NCI-H748 (cell line): Measurements from ENCODE around the gene GFRA4.

Source experiments
- DNase-seq: peaks from one replicate; lab custom pipeline; 2025; ENCODE audit not compliant: unreplicated experiment; lab: John Stamatoyannopoulos, UW

Gene GFRA4

DNA sequence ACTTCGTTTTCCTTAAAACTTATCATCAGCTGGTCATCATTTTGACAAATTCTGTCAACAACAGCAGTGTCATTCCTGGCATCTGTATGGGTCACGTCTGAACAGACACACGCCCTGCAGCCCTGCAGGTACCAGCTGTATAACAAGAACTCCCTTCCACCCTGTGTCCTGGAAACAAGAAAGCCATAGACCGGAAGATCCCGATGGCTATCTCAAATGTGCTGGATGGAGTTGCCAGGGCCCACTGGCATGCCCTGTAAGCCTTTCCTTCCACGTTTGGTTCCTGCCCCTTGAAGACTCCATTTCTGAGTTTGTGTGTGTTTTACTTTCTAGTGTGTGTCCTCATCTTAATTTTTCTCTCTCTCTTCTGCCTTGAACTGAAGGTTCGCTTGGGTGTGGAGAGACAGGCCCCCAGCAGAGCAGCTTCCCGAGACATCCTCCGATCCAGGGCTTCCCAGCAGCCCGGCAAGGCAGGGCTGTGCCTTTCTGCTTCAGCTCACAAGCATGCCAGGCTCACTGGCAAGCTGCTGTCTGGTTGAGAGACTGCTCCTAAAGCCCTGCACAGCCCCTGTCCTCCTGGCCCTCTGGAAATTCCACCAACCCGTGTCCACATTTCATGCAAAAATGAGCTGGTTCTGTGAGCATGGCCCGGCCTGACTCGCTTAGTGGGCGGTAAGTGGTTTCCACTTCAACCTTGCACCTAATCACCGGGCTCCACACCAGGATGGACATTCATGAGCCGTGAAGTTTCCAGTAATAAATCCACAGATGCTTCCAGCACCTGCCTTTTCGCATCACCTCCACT, 8.7 kb downstream of the GFRA4 start:
- peak; percentile 35 for DNase-seq

DNA sequence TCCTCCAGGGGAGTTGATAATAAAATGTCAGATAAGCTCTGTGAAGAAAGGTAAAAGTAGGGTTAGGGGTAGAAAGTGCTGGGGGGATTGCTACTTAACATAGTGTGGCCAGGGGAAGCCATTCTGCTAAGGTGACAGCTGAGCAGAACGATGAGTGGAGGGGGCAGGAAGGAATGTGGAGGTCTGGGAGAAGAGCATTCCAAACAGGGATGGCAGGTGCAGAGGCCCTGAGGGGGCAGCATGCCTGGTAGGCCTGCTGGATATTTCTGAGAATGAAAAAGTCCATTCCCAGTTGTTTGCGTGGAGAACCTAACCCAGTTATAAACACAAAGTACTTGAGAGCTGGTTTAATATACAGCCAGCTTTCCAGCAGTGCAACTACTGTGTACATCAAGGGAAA, 9.3 kb downstream of the GFRA4 start:
- DNase-seq: no peak

DNA sequence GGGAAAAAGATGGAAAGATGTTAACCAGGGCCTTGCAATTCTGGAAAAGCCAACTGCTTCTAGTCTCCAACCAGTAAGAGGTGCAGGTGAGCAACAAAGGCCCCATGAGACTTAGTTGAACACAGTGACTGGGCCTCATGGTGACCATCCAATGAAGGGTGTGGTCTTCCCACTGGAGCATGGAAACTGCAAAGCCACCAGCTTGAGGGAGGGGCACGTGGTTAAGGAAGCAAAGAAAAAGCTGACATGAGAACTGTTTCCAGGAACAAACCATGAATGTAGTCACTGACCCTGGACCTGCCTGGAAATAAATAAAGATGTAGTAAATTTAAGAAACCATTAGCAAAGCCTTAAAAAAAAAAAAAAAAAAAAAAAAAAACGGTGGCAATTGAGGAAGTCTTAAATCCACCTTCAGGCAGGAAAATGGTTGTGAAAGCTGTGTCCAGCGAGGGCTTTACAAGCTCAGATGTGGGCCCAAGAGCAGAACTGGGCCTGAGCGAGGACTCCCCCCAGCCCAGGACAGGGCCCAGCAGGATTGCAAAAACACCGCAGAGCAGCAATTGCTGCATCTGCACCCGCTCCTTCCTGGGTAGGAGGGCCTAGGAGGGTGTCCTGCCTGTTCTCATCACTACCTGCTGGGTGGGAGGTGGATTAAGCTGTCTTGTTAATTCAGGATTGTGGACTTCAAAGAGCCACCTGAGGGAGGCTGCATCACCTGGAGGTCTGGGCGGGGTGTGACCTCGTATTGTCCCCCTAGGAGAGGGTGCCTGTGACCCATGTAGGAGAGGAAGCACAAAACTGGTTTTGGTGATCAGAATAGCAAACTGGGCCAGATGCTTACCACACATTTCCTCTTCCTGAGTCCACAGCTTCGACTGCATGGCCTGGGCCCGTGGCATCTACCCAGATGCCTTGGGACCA, 10.3 kb downstream of the GFRA4 start:
- DNase-seq: peak; percentile 31

DNA sequence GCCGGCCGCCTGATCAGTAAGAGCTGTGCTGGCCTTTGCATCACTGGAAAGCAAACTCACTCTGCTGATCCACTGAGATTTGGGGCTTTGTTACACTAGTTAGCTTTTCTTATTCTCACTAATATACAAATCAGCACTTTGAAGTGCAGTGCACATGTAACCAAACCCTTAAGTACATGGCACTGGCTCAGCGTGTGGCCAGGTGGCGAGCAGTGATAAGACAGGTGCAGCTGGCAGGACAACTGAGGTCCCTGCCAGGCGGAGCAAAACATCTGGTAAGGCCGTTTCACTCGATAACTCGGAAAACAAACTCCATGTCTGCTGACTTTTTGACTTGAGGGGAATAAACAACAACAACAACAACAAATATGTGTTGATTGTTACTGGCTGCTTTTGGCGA, 11.0 kb downstream of the GFRA4 start:
- peak; percentile 34 for DNase-seq

- no peak for DNase-seq
These were observed 11.8 kb downstream of the GFRA4 start for GRCh38 chr20:3651204-3651962.

- DNase-seq: no peak
These were observed 14.2 kb downstream of the GFRA4 start for GRCh38 chr20:3648951-3649350.

- DNase-seq: no peak
These were observed 15.7 kb downstream of the GFRA4 start for GRCh38 chr20:3647473-3647872.

- DNase-seq: no peak
These were observed 16.5 kb downstream of the GFRA4 start for GRCh38 chr20:3646651-3647050.

- no peak for DNase-seq
These were observed 17.1 kb downstream of the GFRA4 start for GRCh38 chr20:3646067-3646440.

DNA sequence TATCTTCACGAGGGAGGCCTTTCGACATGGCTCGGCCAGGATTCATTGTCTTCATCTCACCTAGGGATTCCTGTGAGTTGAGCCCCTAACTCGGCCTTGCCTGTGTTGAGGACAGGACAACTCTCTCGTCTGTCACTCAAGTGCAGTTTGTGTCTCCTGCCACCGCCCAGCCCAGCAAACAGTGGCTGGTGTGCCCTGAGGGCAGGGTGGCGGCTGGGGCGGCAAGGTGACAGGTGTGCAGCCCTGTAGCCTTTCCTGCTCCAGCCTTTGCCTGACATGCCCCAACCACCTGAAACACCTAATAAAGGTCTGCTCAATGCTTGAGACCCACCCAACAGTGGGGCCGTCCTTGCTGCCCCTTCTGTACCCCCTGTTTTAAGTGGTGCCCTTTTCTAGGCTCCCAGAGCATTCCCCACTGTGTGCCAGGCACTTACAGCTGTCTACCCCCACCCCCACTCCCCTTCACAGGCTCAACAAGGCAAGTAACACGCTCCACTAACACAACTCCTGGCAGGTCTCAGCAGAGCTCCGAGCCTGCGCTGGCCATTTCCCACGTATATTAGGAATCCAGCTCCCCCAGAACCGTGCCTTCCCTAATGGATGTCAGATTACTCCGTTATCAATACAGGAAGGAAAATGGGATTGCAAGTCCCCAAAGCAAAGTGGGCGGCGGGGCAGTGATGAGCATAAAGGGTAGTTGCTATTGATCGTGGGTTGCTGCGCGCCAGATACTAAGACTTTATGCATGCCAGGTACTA, 17.7 kb downstream of the GFRA4 start:
- DNase-seq: peak; percentile 52

- DNase-seq: no peak
These were observed 22.9 kb downstream of the GFRA4 start for GRCh38 chr20:3640259-3640658.

DNA sequence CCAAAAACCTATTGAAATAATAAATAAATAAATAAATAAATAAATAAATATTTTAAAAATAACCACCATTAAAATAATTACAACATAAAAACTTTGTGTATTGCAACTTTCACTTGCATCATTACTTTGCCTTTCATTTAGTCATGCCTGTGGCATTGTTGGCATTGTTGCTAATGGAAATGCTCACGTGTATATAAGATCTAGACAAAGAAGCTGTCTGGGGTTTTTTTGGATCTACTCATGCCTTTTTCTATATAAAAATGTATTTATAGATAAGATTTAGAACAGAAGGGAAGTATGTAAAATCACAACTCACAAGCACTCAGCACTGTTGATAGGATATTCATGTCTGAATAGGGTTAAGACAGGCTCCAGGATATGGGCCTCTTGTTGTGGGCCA, 27.9 kb downstream of the GFRA4 start:
- DNase-seq: no peak

DNA sequence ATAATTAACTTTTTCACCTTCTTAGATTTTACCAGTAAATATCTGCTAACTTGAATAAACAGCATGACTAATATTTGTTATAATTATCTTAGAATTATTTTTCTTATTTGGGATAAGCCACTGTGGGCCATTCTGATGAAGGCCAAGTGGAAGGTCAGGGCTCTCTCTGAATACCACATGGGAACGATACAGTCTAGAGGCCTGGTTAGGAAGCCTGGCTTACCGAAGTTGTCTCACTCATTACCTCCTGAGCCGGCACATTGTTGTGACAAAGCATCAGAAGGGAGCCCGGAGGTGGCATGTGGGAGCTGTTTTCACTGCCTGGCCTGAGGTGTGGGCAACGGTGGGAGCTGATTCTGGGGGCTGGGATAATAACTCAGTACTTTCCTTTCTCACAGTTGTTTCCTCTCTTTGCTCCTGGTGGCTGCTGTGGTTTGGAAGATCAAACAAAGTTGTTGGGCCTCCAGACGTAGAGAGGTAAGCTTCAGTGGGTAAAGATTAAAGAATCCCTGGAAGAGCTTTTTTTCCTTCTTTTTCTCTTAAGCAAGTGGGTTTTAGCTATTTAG, 29.2 kb downstream of the GFRA4 start:
- no peak for DNase-seq

DNA sequence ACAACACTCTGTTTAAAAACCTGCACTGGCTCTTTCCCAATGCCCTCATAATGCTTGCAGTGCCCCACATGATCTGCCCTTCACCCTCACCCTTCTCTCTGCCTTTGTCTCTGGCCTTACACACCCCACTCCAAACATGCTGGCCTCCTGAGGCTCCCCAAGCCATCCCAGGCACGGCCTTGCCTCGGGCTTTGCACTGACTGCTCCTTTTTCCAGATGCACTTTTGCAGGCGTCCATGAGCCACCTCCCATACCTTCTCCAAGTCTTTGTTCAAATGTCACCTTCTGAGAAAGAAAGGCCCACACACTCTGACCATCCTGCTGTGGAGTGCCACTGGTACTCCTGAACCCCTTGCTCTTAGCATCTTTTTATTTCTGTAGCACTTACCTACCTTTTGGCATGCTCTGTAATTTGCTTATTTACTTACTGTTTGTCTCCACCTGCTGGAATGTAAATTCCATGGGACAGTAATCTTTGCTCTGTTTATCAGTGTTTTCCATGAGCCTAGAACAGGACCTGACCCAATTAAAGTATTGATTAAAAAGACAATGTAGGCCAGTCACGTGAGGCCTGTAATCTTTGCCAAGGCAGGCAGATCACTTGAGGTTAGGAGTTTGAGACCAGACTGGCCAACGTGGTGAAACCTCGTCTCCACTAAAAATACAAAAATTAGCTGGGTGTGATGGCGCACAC, 30.7 kb downstream of the GFRA4 start:
- no peak for DNase-seq

DNA sequence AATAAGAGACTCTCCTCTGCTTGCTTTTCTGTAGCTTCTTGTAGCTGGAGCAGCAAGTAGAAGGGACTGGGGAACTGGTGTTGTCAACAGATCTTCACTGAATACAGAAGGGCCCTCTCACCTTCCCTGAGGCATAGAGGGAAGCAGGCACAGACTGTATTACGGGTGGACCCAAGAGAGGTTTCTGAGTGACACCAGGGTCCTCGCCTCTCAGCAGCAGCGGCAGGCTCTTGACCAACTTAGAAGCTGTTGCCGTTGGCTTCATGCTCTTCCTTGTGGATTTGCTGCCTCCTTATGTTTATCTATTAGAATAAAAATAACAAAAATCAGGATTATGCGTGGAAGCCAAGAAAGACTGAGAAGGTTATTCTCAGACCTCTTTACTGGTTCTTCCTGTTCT, 31.7 kb downstream of the GFRA4 start:
- DNase-seq: no peak

- no peak for DNase-seq
These were observed 32.8 kb downstream of the GFRA4 start for GRCh38 chr20:3630429-3630828.

GRCh38 chr20:3629893-3630292, 33.3 kb downstream of the GFRA4 start:
- no peak for DNase-seq

DNA sequence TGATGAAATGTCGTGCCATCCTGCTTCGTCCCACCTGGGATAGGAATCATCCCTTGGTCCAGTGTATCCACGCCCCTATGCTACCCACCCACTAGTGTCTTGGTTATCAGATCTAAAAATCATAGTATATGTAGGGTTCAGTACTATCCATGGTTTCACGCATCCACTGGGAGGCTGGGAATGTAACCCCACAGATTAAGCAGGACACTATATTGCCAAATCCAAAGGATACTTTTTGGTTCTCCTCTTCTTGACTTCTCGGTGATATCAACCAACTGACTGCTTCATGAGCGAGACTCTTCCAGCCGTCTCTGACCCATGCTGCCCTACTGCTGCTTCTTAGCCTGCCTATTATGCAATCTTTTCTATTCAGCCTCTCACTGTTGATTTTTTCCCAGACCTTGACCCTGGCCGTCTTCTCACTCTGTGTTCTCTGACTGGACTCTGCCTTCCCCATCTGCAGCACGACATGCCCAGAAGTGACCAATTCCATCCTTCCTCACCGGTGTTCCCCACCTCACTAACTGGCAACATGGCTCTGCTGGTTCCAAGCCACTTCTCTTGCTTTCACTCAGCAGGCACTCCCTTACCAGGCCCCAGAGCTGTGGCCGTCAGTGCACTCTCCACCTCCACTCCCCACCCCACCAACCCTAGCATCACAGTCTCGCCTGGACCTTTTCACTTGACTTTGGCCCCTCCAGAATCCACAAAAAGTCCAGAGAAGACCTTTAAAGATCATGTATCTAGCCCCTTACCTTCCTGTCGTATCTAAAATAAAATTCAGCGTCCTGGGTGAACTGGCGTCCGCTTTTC, 34.5 kb downstream of the GFRA4 start:
- DNase-seq: no peak

DNA sequence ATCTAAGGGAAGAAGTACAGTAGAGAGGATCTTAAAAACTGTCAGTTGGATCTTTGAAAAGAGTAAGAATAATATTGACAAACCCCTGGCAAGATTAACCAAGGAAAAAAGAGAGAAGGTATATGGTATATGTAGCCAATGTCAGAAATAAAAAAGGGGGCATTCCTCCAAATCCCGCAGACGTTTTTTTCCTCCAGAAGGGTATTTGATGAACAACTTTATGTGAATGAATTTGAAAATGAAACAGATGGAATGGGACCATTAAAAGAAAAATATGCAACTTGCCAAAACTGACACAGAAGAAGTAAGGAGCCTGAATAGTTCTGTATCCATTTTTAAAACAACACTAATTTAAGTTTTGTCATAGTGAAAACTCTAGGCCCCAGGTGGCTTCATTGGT, 35.7 kb downstream of the GFRA4 start:
- no peak for DNase-seq
